ENCODE measurements around the gene SLC25A47. TPM values are rescaled to one million over a fixed set of nuclear protein-coding genes. Genes with fewer than 3 reads are reported as not detected.
A peak's percentile ranks its signal among the peaks of the same experiment; 100 is the strongest.

The SLC25A47 gene
- total RNA-seq, 1 experiment from 2014 or later: 0.13 TPM

DNA sequence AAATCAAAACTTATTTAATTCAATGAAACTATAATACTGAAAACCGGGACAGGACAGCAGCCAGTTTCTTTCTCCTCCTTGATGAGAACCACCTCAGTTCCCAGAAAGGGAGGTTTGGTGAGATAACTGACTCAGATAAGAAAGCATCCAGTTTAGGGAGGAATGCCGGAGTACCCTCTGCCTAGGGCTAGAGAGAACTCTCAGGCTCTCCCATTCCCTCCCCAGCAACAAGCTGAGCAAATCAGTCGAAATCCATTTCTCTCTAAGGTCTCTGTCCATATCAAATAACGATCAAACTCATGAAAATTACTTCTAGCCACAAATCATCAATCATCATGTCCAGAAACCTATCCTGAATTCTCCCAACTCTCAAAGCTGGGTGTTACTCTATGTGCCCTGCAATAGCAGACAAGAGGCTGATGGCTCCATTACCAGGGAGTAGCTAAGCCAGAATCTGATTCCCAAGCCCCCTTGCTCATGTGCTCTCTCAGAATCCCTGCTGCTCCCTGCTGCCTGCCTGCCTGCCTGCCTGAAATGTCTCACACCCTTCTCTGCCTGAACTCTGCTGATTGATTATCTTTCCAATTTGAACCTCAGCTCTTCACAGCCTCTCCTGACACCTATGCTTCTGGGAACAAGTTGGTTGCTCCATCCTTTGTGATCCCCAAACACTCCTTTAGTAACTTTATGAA, 49.4 kb downstream of the SLC25A47 start:
- H3K27me3 ChIP-seq (ENCODE audit: insufficient read depth, low read length): no peaks in the 10 kb centered on the region
- Mint-ChIP-seq H3K36me3 (ENCODE audit: insufficient read depth in 1 of 3, low read depth in 3 of 3) (peaks cover 17 to 37% (median 30%) of the 10 kb centered on the region in 3 experiments), H3K4me3 (peak overlapping the region; percentile 5 to 53), H3K27ac (peak overlapping the region; percentile 1 to 85 (median 36); a peak in 6 of 7 replicates), H3K9me3 (peaks cover 0 to 2% of the 10 kb centered on the region in 2 experiments; a peak in 2 of 5 replicates), H3K27me3 (ENCODE audit: low read depth) (no peaks in the 10 kb centered on the region), H3K4me1 (peaks cover 43 to 46% of the 10 kb centered on the region in 2 experiments)
- H3K18ac ChIP-seq (ENCODE audit: insufficient read length, low read depth, low read length): no peak overlapping the region
- no peaks in the 10 kb centered on the region for H3K79me1 ChIP-seq (ENCODE audit: insufficient read depth, low read depth, low read length, poor library complexity, severe bottlenecking)
- no peak overlapping the region for H2BK5ac ChIP-seq (ENCODE audit: insufficient read length, low read length)
- no peak overlapping the region for H2BK12ac ChIP-seq (ENCODE audit: insufficient read length, low read depth, low read length)
- no peak overlapping the region for H2BK120ac ChIP-seq (ENCODE audit: low read depth, low read length, poor library complexity, severe bottlenecking)
- H2BK15ac ChIP-seq (ENCODE audit: low read depth, low read length): no peak overlapping the region
- H3K4me2 ChIP-seq (ENCODE audit: insufficient read depth, insufficient read length, low read length): peak overlapping the region; percentile 18
- peaks cover 7% of the 10 kb centered on the region; the same call in 1 of the 2 replicates for H3K4me1 ChIP-seq (ENCODE audit: insufficient read depth, low read length)
- no peaks in the 10 kb centered on the region for H4K20me1 ChIP-seq (ENCODE audit: control insufficient read depth, insufficient read depth, insufficient read length)
- H2AK5ac ChIP-seq (ENCODE audit: insufficient read length, low read length): no peak overlapping the region
- H3K4ac ChIP-seq (ENCODE audit: low read depth, low read length): no peak overlapping the region
- DNase-seq: peak; percentile 56
- no peak overlapping the region for H4K5ac ChIP-seq (ENCODE audit: insufficient read length, low read depth, low read length)
- TF ChIP-seq, protein P1, sequence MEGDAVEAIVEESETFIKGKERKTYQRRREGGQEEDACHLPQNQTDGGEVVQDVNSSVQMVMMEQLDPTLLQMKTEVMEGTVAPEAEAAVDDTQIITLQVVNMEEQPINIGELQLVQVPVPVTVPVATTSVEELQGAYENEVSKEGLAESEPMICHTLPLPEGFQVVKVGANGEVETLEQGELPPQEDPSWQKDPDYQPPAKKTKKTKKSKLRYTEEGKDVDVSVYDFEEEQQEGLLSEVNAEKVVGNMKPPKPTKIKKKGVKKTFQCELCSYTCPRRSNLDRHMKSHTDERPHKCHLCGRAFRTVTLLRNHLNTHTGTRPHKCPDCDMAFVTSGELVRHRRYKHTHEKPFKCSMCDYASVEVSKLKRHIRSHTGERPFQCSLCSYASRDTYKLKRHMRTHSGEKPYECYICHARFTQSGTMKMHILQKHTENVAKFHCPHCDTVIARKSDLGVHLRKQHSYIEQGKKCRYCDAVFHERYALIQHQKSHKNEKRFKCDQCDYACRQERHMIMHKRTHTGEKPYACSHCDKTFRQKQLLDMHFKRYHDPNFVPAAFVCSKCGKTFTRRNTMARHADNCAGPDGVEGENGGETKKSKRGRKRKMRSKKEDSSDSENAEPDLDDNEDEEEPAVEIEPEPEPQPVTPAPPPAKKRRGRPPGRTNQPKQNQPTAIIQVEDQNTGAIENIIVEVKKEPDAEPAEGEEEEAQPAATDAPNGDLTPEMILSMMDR (conservative IDR thresholded peaks at IDR 0.05): no peak
- no peak overlapping the region for H2BK20ac ChIP-seq (ENCODE audit: low read depth, low read length, poor library complexity, severe bottlenecking)
- H3K56ac ChIP-seq (ENCODE audit: insufficient read length, low read depth, low read length): no peak overlapping the region
- H3K9ac ChIP-seq (ENCODE audit: extremely low read depth, insufficient read length, low read length): no peak overlapping the region
- no peak overlapping the region for H4K8ac ChIP-seq (replicated peaks; ENCODE audit: insufficient read length, low read depth, low read length)
- WGBS (ENCODE audit: extremely low coverage, insufficient read length, low lambda C conversion rate): no CpG with 5 or more reads among the region's 4 CpGs
- H4K91ac ChIP-seq (ENCODE audit: insufficient read length, low read depth, low read length): no peak overlapping the region
- no peaks in the 10 kb centered on the region for H3K9me3 ChIP-seq (ENCODE audit: control insufficient read depth, low read depth, low read length)
- H3K23ac ChIP-seq (ENCODE audit: insufficient read length, low read depth, low read length): no peak overlapping the region
- peak overlapping the region; percentile 4 for H3K27ac ChIP-seq (ENCODE audit: insufficient read length, low read depth, low read length)
- no peak overlapping the region for H2AFZ ChIP-seq (ENCODE audit: low read length)
- H3K23me2 ChIP-seq (ENCODE audit: insufficient read length, low read depth, low read length, poor library complexity, severe bottlenecking): peaks cover 16% of the 10 kb centered on the region
- no peak overlapping the region for H3K14ac ChIP-seq (ENCODE audit: insufficient read depth, low read length)
- H3K79me2 ChIP-seq (ENCODE audit: insufficient read depth, low read length): no peaks in the 10 kb centered on the region
- no peak overlapping the region for H3T11ph ChIP-seq (ENCODE audit: low read length)
